Loucy (cell line): ENCODE measurements around the gene USP15.

ENCODE experiments used
- EZH2phosphoT487 ChIP-seq: fragments of 200-600 bp; IDR thresholded peaks from 2 replicates; pipeline ENCODE4 v1.6.1; 2018; ENCODE audit warnings: antibody characterized with exemption, mild to moderate bottlenecking, moderate library complexity, borderline replicate concordance
- TF ChIP-seq, protein P1 (sequence below): fragments of 200-600 bp; sonication (generic); conservative IDR thresholded peaks from 2 replicates; pipeline ENCODE4 v1.5.1; 2014; ENCODE audit warnings: mild to moderate bottlenecking, antibody characterized with exemption, low read length

DNA sequence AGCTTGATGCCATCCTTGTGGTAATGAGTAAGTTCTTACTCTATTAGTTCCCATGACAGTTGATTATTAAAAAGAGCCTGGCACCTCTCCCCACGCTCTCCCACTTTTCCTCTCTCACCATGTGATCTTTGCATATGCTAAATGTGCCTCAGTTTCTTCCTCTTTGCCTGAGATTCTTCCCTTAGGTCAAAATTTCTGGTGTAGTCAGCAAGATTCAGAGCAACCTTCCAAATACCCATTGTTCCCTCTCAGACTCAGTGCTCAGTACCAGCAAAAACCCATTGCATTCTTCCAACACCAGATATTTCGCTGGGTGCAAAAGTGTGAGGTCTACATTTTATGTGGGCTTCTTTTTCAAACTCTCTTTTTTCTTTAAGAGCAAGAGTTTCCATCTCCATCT lies 10.8 kb upstream of the USP15 start:
- TF ChIP-seq, protein P1, sequence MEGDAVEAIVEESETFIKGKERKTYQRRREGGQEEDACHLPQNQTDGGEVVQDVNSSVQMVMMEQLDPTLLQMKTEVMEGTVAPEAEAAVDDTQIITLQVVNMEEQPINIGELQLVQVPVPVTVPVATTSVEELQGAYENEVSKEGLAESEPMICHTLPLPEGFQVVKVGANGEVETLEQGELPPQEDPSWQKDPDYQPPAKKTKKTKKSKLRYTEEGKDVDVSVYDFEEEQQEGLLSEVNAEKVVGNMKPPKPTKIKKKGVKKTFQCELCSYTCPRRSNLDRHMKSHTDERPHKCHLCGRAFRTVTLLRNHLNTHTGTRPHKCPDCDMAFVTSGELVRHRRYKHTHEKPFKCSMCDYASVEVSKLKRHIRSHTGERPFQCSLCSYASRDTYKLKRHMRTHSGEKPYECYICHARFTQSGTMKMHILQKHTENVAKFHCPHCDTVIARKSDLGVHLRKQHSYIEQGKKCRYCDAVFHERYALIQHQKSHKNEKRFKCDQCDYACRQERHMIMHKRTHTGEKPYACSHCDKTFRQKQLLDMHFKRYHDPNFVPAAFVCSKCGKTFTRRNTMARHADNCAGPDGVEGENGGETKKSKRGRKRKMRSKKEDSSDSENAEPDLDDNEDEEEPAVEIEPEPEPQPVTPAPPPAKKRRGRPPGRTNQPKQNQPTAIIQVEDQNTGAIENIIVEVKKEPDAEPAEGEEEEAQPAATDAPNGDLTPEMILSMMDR, result no peak
- no peak for TF ChIP-seq EZH2phosphoT487
